ENCODE measurements around the gene GP2. TPM values are rescaled to one million over a fixed set of nuclear protein-coding genes. Genes with fewer than 3 reads are reported as not detected.

Gene GP2
- total and polyA plus RNA-seq, 10 donors: 0.26 to 4.9 (median 0.99) TPM; not detected in 4

DNA sequence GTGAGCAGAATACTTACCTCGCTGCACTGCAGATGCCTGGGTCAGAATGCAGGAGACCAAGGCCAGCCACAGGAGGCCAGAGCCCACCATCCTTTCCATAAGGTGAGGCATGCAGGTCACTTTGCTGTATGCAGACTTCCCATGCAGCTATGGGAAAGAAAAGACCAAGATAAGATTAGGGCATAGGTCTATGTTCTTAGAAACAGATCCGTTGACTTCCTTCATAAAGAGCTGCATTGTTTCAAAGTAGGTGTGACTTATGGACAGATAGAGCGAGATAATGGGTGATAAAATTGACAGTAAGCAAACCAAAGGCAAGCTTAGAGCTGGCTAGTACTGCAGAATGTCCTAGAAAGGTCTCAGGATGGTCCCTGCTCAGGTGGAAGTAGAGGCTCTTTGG, 992 bp downstream of the GP2 start:
- TF ChIP-seq POLR2A (IDR thresholded peaks at IDR 0.05) (no peak), POLR2AphosphoS5 (IDR thresholded peaks at IDR 0.05) (no peak)
- TF ChIP-seq, protein P1, sequence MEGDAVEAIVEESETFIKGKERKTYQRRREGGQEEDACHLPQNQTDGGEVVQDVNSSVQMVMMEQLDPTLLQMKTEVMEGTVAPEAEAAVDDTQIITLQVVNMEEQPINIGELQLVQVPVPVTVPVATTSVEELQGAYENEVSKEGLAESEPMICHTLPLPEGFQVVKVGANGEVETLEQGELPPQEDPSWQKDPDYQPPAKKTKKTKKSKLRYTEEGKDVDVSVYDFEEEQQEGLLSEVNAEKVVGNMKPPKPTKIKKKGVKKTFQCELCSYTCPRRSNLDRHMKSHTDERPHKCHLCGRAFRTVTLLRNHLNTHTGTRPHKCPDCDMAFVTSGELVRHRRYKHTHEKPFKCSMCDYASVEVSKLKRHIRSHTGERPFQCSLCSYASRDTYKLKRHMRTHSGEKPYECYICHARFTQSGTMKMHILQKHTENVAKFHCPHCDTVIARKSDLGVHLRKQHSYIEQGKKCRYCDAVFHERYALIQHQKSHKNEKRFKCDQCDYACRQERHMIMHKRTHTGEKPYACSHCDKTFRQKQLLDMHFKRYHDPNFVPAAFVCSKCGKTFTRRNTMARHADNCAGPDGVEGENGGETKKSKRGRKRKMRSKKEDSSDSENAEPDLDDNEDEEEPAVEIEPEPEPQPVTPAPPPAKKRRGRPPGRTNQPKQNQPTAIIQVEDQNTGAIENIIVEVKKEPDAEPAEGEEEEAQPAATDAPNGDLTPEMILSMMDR (IDR thresholded peaks at IDR 0.05 in 8 of 11, conservative IDR thresholded peaks at IDR 0.05 in 3 of 11): no peak
- whole genome bisulfite sequencing, 5 donors: 60 to 77% (median 68%) methylated on average over 3 of the region's 3 CpGs
- Histone ChIP-seq H3K36me3 (no peaks in the 10 kb centered on the region), H3K27ac (no peak overlapping the region), H3K27me3 (replicated peaks in 1 of 7) (peaks cover 0 to 12% (median 0%) of the 10 kb centered on the region in 7 donors), H3K9me3 (no peaks in the 10 kb centered on the region), H3K4me1 (no peaks in the 10 kb centered on the region), H3K4me3 (no peak overlapping the region)
- intact Hi-C loops (cut with DNase I; ENCODE audit: low total_unique reads): no loop called here
- DNase-seq: no peak

DNA sequence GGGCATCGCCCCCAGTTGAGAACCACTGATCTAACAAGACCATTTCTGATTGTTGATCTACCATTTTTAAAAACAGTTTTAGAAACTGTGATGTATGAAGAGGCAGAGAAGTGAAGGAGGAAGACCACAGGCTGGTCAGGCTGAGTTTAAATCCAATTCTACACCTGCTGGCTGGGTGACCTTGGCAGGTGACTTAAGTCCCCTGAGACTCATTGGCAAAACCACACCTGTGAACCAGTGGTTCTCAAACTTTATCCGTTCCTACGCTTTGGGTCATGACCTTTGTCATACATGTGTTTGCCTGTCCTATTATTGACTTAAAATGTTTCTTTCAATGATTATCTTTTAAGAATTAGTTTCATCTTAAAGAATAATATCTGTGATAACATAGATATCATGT, 2.3 kb downstream of the GP2 start:
- Histone ChIP-seq H3K4me3 (no peak overlapping the region), H3K36me3 (no peaks in the 10 kb centered on the region), H3K4me1 (no peaks in the 10 kb centered on the region), H3K27me3 (replicated peaks in 1 of 7) (peaks cover 0 to 12% (median 0%) of the 10 kb centered on the region in 7 donors), H3K9me3 (no peaks in the 10 kb centered on the region), H3K27ac (no peak overlapping the region)
- 41 to 72% (median 57%) methylated on average over 3 of the region's 3 CpGs for WGBS, 5 donors
- intact Hi-C loops (cut with DNase I; ENCODE audit: low total_unique reads): no loop called here
- DNase-seq: no peak
- TF ChIP-seq POLR2A (IDR thresholded peaks at IDR 0.05) (no peak), POLR2AphosphoS5 (IDR thresholded peaks at IDR 0.05) (no peak)
- TF ChIP-seq, protein P1 (IDR thresholded peaks at IDR 0.05 in 8 of 11, conservative IDR thresholded peaks at IDR 0.05 in 3 of 11): no peak

DNA sequence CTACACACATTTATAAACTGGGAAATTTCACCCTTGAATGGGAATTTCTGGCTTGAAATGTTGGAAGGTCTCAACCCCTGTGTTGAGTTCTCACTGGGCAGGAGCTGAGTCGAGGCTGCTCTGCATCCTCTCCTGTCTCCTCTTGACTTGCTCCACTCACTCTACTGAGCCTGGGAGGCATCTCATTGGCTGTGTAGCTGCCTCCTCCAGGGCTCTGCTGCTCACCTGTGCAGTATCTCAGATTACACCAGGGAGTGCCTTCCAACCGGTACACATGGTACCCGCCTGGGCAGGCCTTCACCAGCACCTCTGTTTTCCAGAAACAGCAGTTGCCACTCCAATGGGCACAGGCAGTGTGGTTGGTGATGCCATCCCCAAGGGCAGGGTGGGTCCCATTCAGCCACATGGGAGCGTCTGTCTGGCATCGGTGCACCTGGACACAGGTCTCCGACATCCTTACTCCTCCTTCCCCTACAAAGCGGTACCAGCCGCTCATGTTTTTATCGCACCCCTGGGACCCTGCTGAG, 3.7 kb downstream of the GP2 start:
- no peaks in the 10 kb centered on the region for H3K4me1 ChIP-seq
- H3K27ac ChIP-seq: no peak overlapping the region
- no peaks in the 10 kb centered on the region for H3K36me3 ChIP-seq
- H3K4me3 ChIP-seq: no peak overlapping the region
- H3K9me3 ChIP-seq: no peaks in the 10 kb centered on the region
- peaks cover 0 to 12% (median 0%) of the 10 kb centered on the region in 7 donors for H3K27me3 ChIP-seq (replicated peaks in 1 of 7)
- no peak for DNase-seq
- WGBS, 5 donors: 77 to 86% (median 78%) methylated on average over 7 to 9 of the region's 9 CpGs
- intact Hi-C loops (cut with DNase I; ENCODE audit: low total_unique reads): no loop called here
- TF ChIP-seq POLR2AphosphoS5 (IDR thresholded peaks at IDR 0.05): no peak
- TF ChIP-seq POLR2A (IDR thresholded peaks at IDR 0.05): no peak
- TF ChIP-seq, protein P1 (IDR thresholded peaks at IDR 0.05 in 8 of 11, conservative IDR thresholded peaks at IDR 0.05 in 3 of 11): no peak

DNA sequence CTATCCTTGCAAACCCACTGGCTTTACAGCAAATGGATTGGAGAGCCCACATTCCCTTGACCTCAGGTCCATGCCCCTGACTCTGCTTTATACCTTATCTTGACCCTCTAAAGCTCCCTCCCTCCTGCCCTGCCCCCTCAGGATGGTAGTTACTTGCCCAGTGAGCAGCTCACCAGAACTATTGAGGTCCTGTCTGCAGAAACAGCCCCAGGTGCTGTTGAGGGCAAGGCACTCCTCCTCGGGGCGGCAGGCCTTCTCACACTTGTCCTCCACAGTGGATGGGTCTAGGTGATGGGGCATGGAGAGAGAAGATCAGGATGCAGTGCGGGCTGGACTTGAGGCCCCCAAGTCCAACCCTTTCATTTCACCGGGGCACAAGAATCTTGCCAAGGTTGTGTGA, 4.6 kb downstream of the GP2 start:
- no peak for DNase-seq
- Histone ChIP-seq H3K36me3 (no peaks in the 10 kb centered on the region), H3K4me3 (no peak overlapping the region), H3K4me1 (no peaks in the 10 kb centered on the region), H3K9me3 (no peaks in the 10 kb centered on the region), H3K27me3 (replicated peaks in 1 of 7) (peaks cover 0 to 12% (median 0%) of the 10 kb centered on the region in 7 donors), H3K27ac (no peak overlapping the region)
- 71 to 92% (median 88%) methylated on average over 2 to 4 of the region's 4 CpGs for WGBS, 5 donors
- intact Hi-C loops (cut with DNase I; ENCODE audit: low total_unique reads): no loop called here
- TF ChIP-seq, protein P1 (IDR thresholded peaks at IDR 0.05 in 8 of 11, conservative IDR thresholded peaks at IDR 0.05 in 3 of 11): no peak
- TF ChIP-seq POLR2A (IDR thresholded peaks at IDR 0.05) (no peak), POLR2AphosphoS5 (IDR thresholded peaks at IDR 0.05) (no peak)
